ENCODE data around the gene E2F4.

DNA sequence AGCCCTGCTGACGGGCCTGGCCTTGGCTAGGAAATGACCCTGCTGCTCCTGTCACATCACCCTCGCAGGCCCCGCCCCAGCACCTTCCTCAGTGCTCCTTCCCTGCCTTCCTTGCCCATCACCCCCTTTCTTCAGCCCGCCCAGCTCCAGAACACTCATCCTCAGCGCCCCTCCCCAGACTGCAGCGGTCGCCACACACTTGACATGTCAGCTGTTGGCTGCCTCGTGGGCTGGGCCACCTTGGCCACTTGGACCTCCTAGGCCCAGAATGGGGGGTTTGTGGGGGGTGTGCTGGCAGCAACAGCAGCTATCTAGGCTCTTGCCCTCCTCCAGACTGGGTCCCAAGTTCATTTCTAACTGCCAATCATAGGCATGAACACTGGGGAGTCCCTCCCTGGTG lies 17.6 kb downstream of the E2F4 start:
- TF ChIP-seq, protein P1, sequence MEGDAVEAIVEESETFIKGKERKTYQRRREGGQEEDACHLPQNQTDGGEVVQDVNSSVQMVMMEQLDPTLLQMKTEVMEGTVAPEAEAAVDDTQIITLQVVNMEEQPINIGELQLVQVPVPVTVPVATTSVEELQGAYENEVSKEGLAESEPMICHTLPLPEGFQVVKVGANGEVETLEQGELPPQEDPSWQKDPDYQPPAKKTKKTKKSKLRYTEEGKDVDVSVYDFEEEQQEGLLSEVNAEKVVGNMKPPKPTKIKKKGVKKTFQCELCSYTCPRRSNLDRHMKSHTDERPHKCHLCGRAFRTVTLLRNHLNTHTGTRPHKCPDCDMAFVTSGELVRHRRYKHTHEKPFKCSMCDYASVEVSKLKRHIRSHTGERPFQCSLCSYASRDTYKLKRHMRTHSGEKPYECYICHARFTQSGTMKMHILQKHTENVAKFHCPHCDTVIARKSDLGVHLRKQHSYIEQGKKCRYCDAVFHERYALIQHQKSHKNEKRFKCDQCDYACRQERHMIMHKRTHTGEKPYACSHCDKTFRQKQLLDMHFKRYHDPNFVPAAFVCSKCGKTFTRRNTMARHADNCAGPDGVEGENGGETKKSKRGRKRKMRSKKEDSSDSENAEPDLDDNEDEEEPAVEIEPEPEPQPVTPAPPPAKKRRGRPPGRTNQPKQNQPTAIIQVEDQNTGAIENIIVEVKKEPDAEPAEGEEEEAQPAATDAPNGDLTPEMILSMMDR (IDR thresholded peaks at IDR 0.05; ENCODE audit: low read depth, low read length) = no peak
- TF ChIP-seq, protein P2, sequence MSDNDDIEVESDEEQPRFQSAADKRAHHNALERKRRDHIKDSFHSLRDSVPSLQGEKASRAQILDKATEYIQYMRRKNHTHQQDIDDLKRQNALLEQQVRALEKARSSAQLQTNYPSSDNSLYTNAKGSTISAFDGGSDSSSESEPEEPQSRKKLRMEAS (IDR thresholded peaks at IDR 0.05; ENCODE audit: low read depth, low read length) = no peak
- no peak for TF ChIP-seq POLR2A (IDR thresholded peaks at IDR 0.05; ENCODE audit: extremely low read depth, insufficient read length)

All from NB4 (cell line).